ENCODE data around the gene DNAJC5.
"Not testable (repeated sequence)": the region's sequence is repeated elsewhere in the genome, so short reads cannot be mapped to it uniquely, and the experiment has no call there.

DNAJC5 gene

DNA sequence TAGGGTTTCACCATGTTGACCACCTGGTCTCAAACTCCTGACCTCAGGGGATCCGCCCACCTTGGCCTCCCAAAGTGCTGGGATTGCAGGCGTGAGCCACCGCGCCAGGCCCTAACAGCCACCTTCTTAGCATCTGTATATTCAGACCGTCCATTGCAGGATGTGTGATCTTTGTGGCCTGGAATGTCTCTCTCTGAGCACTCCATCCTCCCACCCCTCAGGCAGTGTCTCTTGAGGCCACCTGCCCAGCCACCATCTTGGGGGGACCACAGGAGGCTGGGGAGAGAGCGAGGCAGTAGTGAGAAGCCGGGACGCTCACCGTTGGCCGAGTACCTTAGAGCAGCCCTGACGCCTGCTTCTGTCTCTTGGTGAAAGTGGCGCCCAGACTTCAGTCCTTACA, 18.8 kb downstream of the DNAJC5 start:
- peaks cover 35% of the 10 kb centered on the region for H3K4me1 ChIP-seq (ENCODE audit: control insufficient read depth, low read length)
- H3K79me2 ChIP-seq (ENCODE audit: control insufficient read depth, low read length) = peaks cover 98% of the 10 kb centered on the region
- 0 out of 2 replicates have a peak, but pooled peaks cover 2% of the 10 kb centered on the region for H4K20me1 ChIP-seq (ENCODE audit: control insufficient read depth, insufficient read depth, low read depth, low read length)
- no peak overlapping the region for H3K27ac ChIP-seq (ENCODE audit: low read depth, low read length)
- H3K9me2 ChIP-seq (replicated peaks; ENCODE audit: control insufficient read depth, low read length) = no peaks in the 10 kb centered on the region
- TF ChIP-seq EZH2phosphoT487 (IDR thresholded peaks at IDR 0.05; ENCODE audit: borderline replicate concordance, low read length) = no peak
- TF ChIP-seq, protein P1, sequence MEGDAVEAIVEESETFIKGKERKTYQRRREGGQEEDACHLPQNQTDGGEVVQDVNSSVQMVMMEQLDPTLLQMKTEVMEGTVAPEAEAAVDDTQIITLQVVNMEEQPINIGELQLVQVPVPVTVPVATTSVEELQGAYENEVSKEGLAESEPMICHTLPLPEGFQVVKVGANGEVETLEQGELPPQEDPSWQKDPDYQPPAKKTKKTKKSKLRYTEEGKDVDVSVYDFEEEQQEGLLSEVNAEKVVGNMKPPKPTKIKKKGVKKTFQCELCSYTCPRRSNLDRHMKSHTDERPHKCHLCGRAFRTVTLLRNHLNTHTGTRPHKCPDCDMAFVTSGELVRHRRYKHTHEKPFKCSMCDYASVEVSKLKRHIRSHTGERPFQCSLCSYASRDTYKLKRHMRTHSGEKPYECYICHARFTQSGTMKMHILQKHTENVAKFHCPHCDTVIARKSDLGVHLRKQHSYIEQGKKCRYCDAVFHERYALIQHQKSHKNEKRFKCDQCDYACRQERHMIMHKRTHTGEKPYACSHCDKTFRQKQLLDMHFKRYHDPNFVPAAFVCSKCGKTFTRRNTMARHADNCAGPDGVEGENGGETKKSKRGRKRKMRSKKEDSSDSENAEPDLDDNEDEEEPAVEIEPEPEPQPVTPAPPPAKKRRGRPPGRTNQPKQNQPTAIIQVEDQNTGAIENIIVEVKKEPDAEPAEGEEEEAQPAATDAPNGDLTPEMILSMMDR (IDR thresholded peaks at IDR 0.05; ENCODE audit: low read depth, low read length, poor library complexity, severe bottlenecking) = no peak
- peaks cover 11% of the 10 kb centered on the region; the same call in 1 of the 2 replicates for H3K9me3 ChIP-seq (ENCODE audit: control insufficient read depth, insufficient read depth, low read length)
- no peaks in the 10 kb centered on the region for H3F3A ChIP-seq (ENCODE audit: control insufficient read depth, insufficient read depth)
- peaks cover 31% of the 10 kb centered on the region for H3K36me3 ChIP-seq (ENCODE audit: control insufficient read depth, low read length)
- H3K27me3 ChIP-seq (ENCODE audit: control insufficient read depth, low read length) = no peaks in the 10 kb centered on the region
- no peak overlapping the region for H3K4me2 ChIP-seq (ENCODE audit: low read length)
- no peak overlapping the region for H3K4me3 ChIP-seq (ENCODE audit: low read length)

DNA sequence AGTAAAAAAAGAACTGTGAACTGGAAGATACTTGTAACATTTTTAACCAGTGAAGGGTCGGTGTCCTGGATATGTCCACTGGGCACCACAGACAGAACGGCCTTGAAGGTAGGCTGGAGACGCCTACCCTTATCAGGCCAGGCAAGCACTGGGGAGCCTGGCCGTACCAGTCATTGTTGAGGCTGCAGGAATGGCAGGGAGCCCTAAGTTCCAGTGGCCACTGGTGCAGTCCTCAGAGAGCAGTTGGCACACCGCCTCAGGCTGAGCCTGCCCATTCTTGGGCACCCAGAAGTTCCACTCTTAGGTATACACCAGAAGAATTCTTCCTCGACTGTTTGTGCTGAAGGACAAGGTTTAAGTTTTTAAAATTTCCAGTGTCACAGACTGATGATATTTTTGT, 20.5 kb downstream of the DNAJC5 start:
- TF ChIP-seq EZH2phosphoT487 (IDR thresholded peaks at IDR 0.05; ENCODE audit: borderline replicate concordance, low read length) = no peak
- TF ChIP-seq, protein P1 (IDR thresholded peaks at IDR 0.05; ENCODE audit: low read depth, low read length, poor library complexity, severe bottlenecking) = no peak
- peaks cover 34% of the 10 kb centered on the region for H3K36me3 ChIP-seq (ENCODE audit: control insufficient read depth, low read length)
- H3F3A ChIP-seq (ENCODE audit: control insufficient read depth, insufficient read depth) = no peaks in the 10 kb centered on the region
- no peaks in the 10 kb centered on the region for H3K27me3 ChIP-seq (ENCODE audit: control insufficient read depth, low read length)
- no peak overlapping the region for H3K27ac ChIP-seq (ENCODE audit: low read depth, low read length)
- no peaks in the 10 kb centered on the region for H3K9me2 ChIP-seq (replicated peaks; ENCODE audit: control insufficient read depth, low read length)
- no peak overlapping the region for H3K4me2 ChIP-seq (ENCODE audit: low read length)
- no peaks in the 10 kb centered on the region for H4K20me1 ChIP-seq (ENCODE audit: control insufficient read depth, insufficient read depth, low read depth, low read length)
- H3K4me1 ChIP-seq (ENCODE audit: control insufficient read depth, low read length) = peaks cover 35% of the 10 kb centered on the region
- H3K4me3 ChIP-seq (ENCODE audit: low read length) = no peak overlapping the region
- H3K9me3 ChIP-seq (ENCODE audit: control insufficient read depth, insufficient read depth, low read length) = peaks cover 11% of the 10 kb centered on the region; the same call in 1 of the 2 replicates
- H3K79me2 ChIP-seq (ENCODE audit: control insufficient read depth, low read length) = peaks cover 92% of the 10 kb centered on the region

GRCh38 chr20:63916371-63916939, 21.5 kb downstream of the DNAJC5 start:
- H3K27ac ChIP-seq (ENCODE audit: low read depth, low read length); H3K4me2 ChIP-seq (ENCODE audit: low read length); H3K4me3 ChIP-seq (ENCODE audit: low read length); H3K27me3 ChIP-seq (ENCODE audit: control insufficient read depth, low read length); H3K9me2 ChIP-seq (replicated peaks; ENCODE audit: control insufficient read depth, low read length); H3F3A ChIP-seq (ENCODE audit: control insufficient read depth, insufficient read depth); H4K20me1 ChIP-seq (ENCODE audit: control insufficient read depth, insufficient read depth, low read depth, low read length): not testable (repeated sequence)
- Histone ChIP-seq H3K4me1 (ENCODE audit: control insufficient read depth, low read length) (peaks cover 35% of the 10 kb centered on the region), H3K79me2 (ENCODE audit: control insufficient read depth, low read length) (peaks cover 87% of the 10 kb centered on the region), H3K9me3 (ENCODE audit: control insufficient read depth, insufficient read depth, low read length) (peaks cover 11% of the 10 kb centered on the region; the same call in 1 of the 2 replicates), H3K36me3 (ENCODE audit: control insufficient read depth, low read length) (peaks cover 34% of the 10 kb centered on the region)

DNA sequence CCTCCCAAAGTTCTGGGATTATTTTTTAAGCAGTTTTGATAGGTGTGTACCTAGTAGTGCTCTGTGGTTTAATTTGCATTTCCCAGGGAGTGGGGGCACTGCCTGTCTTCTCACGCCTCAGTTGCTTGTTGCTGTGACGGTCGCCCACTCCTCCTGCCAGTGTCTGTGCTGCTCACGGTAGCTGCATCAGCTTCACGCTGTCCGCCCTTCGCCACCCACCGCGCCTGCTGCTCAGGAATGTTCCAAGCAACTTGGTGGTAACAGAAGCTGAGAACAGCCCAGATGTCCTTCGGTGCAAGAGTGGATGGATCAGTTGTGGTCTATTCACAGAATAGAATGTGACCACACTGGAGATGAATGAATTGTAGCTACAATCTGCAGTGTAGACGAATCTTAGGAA, 22.9 kb downstream of the DNAJC5 start:
- Histone ChIP-seq H3K27ac (ENCODE audit: low read depth, low read length) (no peak overlapping the region), H3K27me3 (ENCODE audit: control insufficient read depth, low read length) (no peaks in the 10 kb centered on the region), H3K36me3 (ENCODE audit: control insufficient read depth, low read length) (peaks cover 34% of the 10 kb centered on the region), H3K4me3 (ENCODE audit: low read length) (peak overlapping the region; percentile 36; the same call in 1 of the 2 replicates), H3K79me2 (ENCODE audit: control insufficient read depth, low read length) (peaks cover 78% of the 10 kb centered on the region), H3F3A (ENCODE audit: control insufficient read depth, insufficient read depth) (no peaks in the 10 kb centered on the region), H4K20me1 (ENCODE audit: control insufficient read depth, insufficient read depth, low read depth, low read length) (no peaks in the 10 kb centered on the region), H3K4me2 (ENCODE audit: low read length) (peak overlapping the region; percentile 55), H3K9me3 (ENCODE audit: control insufficient read depth, insufficient read depth, low read length) (peaks cover 11% of the 10 kb centered on the region; the same call in 1 of the 2 replicates), H3K9me2 (replicated peaks; ENCODE audit: control insufficient read depth, low read length) (no peaks in the 10 kb centered on the region), H3K4me1 (ENCODE audit: control insufficient read depth, low read length) (peaks cover 35% of the 10 kb centered on the region)
- no peak for TF ChIP-seq EZH2phosphoT487 (IDR thresholded peaks at IDR 0.05; ENCODE audit: borderline replicate concordance, low read length)
- TF ChIP-seq, protein P1 (IDR thresholded peaks at IDR 0.05; ENCODE audit: low read depth, low read length, poor library complexity, severe bottlenecking) = no peak

All from DOHH2 (cell line).